HG03108 (cell line): ENCODE data around the gene FHIP2A.
A peak's percentile ranks its signal among the peaks of the same experiment; 100 is the strongest.
"Not testable (repeated sequence)": the region's sequence is repeated elsewhere in the genome, so short reads cannot be mapped to it uniquely, and the experiment has no call there.

Source experiments
- ATAC-seq: cut with Tn5 transposase; IDR thresholded peaks from one replicate; pipeline ENCODE4 v1.9.1; 2021; ENCODE audit warnings: moderate library complexity; ENCODE audit not compliant: unreplicated experiment

Gene FHIP2A, protein sequence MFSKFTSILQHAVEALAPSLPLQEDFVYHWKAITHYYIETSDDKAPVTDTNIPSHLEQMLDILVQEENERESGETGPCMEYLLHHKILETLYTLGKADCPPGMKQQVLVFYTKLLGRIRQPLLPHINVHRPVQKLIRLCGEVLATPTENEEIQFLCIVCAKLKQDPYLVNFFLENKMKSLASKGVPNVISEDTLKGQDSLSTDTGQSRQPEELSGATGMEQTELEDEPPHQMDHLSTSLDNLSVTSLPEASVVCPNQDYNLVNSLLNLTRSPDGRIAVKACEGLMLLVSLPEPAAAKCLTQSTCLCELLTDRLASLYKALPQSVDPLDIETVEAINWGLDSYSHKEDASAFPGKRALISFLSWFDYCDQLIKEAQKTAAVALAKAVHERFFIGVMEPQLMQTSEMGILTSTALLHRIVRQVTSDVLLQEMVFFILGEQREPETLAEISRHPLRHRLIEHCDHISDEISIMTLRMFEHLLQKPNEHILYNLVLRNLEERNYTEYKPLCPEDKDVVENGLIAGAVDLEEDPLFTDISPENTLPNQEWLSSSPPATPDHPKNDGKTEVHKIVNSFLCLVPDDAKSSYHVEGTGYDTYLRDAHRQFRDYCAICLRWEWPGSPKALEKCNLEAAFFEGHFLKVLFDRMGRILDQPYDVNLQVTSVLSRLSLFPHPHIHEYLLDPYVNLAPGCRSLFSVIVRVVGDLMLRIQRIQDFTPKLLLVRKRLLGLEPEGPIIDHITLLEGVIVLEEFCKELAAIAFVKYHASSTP

GRCh38 chr10:114821293-114821914 is at the start of gene FHIP2A:
Gene FHIP2A (plus strand): TSS chr10:114821780. CDS start chr10:114822079, 299 bp downstream.
- peak; percentile 75 for ATAC-seq

DNA sequence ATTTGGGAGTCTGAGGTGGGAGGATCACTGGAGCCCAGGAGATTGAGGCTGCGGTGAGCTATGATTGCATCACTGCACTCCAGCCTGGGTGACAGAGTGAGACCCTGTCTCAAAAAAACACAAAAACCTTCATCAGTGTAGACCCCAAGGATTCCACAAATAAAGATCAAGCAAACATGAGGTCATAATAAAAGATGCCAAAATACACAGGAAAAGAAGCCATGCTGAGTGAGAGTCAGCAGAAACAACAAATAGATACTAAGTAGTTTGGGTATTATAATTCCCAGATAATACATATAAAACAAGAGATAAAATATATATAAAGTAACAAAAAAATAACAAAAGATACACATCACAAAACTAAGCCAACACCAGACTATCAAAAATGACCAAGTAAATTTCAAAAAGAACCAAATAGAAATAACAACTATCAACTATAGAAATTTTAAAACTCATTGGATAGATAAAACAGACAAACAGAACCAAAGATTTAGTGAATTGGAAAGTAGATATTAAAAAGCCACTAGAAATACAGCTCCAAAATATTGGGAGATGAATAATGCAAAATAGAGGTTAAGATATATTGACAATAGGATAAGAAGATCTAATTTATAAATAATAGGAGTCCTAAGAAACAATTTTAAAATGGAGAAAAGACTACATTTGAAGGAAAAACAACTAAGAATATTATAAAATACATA is 48.9 kb upstream of the FHIP2A start:
- ATAC-seq: no peak

DNA sequence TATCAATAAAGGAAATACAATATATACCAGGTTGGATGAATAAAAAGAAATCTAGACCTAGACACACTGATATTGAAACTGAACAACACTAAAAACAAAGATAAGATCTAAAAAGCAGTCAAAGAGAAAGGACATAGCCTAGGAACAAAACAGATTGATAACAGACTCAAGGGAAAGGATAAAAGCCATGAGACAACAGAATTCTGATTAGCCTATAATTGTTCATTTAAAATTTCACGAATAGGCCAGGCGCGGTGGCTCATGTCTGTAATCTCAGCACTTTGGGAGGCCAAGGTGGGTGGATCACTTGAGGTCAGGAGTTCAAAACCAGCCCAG is 48.4 kb upstream of the FHIP2A start:
- no peak for ATAC-seq

DNA sequence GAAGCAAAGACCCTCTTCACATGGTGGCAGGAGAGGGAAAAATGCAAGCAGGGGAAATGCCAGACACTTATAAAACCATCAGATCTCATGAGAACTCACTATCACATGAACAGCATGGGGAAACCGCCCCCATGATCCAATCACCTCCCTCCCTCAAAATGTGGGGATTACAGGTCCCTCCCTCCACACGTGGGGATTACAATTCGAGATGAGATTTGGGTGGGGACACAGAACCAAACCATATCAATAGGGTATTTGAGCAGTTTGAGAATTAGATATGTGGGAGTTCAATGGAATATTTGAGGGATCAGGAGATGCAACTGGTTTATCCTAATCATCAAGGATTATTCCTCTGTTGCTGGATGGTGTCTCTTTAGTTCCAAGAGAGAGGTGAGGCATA is 46.5 kb upstream of the FHIP2A start:
- not testable (repeated sequence) for ATAC-seq

GRCh38 chr10:114777415-114777814 is 44.2 kb upstream of the FHIP2A start:
- no peak for ATAC-seq

GRCh38 chr10:114779803-114780576 is 41.6 kb upstream of the FHIP2A start:
- no peak for ATAC-seq

DNA sequence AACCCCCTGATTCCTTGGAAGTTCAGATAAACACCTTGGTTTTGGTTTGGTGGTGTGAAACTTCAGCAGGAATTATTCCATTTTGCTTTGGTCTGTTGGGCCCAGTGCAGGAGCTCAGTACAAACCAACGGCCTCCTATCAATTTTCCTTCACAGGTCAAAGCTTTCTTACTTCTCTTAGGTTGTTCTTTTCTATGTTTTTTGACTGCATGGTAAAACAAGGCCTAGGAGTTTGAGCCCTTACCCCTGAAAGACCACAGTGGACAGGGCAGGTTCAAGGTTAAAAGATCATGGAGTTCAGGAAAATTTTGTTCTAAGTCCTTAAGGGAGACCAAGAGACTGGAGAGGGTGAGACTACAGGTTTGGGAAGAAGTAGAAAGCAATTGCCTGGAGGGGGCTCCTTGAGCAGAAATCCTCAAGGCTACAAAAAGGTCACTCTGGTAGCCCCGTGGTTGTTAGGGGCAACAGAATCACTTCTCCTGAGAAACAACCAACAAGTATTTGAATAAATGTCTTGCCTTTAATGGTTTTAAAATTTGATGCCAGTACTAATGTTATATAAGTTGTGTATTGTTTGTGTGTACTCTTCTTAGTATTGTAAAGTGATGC is 40.9 kb upstream of the FHIP2A start:
- ATAC-seq: no peak

- ATAC-seq: no peak
Observed at GRCh38 chr10:114782666-114783065, 38.9 kb upstream of the FHIP2A start.

GRCh38 chr10:114783686-114784085 is 37.9 kb upstream of the FHIP2A start:
- no peak for ATAC-seq

GRCh38 chr10:114786492-114786891 is 35.1 kb upstream of the FHIP2A start:
- ATAC-seq: not testable (repeated sequence)

DNA sequence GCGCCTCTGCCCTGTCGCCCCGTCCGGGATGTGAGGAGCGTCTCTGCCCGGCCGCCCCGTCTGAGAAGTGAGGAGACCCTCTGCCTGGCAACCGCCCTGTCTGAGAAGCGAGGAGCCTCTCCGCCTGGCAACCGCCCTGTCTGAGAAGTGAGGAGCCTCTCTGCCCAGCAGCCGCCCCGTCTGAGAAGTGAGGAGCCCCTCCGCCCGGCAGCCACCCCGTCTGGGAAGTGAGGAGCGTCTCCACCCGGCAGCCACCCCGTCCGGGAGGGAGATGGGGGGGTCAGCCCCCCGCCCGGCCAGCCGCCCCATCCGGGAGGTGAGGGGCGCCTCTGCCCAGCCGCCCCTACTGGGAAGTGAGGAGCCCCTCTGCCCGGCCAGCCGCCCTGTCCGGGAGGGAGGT is 34.4 kb upstream of the FHIP2A start:
- ATAC-seq: not testable (repeated sequence)

- no peak for ATAC-seq
Observed at GRCh38 chr10:114791768-114792167, 29.8 kb upstream of the FHIP2A start.

GRCh38 chr10:114795039-114795438 is 26.5 kb upstream of the FHIP2A start:
- ATAC-seq: no peak

DNA sequence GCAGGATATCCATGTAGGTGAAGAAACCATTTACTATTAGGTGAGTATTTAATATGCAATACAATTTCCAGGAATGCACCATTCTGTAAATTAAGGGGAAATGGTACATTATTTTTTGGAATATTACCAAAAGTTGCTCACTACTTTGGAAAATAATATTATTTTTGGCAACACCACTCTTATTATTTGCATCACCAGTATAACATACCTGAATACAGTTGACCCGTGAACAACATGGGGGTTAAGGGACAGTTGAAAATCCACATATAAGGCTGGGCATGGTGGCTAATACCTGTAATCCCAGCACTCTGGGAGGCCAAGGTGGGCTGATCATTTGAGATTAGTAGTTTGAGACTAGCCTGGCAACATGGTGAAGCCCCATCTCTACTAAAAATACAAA is 21.2 kb upstream of the FHIP2A start:
- ATAC-seq: no peak

DNA sequence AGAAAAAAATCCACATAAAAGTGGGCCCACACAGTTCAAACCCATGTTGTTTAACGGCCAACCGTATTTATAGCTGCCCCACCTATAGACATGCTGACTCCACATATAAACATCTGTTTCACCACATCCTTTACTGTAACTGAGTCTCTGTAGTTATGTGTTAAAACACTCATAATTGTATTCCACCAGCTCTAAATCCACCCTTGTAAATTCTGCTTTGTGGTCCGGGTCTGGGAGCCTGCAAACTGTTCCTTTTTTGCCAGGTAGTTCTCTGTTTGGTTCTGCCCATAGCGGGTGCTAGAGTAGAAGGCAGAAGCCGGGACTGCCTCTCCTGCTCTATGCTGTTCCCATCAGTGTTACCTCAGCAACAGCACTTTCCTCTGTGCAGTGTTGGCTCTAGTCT is 20.2 kb upstream of the FHIP2A start:
- ATAC-seq: peak; percentile 77

- no peak for ATAC-seq
Observed at GRCh38 chr10:114802177-114802576, 19.4 kb upstream of the FHIP2A start.

GRCh38 chr10:114806562-114807391 is 14.8 kb upstream of the FHIP2A start:
- no peak for ATAC-seq

GRCh38 chr10:114808982-114809381 is 12.6 kb upstream of the FHIP2A start:
- no peak for ATAC-seq

- peak; percentile 99 for ATAC-seq
Observed at GRCh38 chr10:114810926-114811325, 10.7 kb upstream of the FHIP2A start.
